Measurements from ENCODE around the gene TENM4. TPM values are rescaled to one million over a fixed set of nuclear protein-coding genes. Genes with fewer than 3 reads are reported as not detected.
"Not testable (repeated sequence)": the region's sequence is repeated elsewhere in the genome, so short reads cannot be mapped to it uniquely, and the experiment has no call there.

TENM4 gene
- total RNA-seq, 4 donors from 2014 or later, result 1.1 to 2.7 (median 2.0) TPM

DNA sequence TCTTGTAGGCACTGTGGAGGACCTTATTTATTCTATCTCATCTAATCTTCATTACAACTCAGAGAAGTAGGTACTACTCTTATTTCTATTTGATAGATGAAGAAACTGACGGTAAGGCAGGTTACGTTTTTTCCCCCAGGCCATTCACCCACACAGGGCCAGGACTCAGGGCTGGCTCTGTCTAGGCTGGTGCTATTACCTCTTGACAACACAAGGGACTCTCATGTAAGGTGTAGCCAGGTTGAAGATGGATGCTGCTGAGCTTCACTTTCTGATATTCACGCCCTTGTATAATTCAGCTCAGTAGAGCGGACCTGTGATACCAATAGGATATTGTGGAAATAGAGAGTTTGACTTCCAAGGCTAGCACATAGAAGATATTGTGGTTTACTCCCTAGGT lies 453.1 kb downstream of the TENM4 start:
- no peak for TF ChIP-seq POLR2A (IDR thresholded peaks at IDR 0.05)
- TF ChIP-seq, protein P1, sequence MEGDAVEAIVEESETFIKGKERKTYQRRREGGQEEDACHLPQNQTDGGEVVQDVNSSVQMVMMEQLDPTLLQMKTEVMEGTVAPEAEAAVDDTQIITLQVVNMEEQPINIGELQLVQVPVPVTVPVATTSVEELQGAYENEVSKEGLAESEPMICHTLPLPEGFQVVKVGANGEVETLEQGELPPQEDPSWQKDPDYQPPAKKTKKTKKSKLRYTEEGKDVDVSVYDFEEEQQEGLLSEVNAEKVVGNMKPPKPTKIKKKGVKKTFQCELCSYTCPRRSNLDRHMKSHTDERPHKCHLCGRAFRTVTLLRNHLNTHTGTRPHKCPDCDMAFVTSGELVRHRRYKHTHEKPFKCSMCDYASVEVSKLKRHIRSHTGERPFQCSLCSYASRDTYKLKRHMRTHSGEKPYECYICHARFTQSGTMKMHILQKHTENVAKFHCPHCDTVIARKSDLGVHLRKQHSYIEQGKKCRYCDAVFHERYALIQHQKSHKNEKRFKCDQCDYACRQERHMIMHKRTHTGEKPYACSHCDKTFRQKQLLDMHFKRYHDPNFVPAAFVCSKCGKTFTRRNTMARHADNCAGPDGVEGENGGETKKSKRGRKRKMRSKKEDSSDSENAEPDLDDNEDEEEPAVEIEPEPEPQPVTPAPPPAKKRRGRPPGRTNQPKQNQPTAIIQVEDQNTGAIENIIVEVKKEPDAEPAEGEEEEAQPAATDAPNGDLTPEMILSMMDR (IDR thresholded peaks at IDR 0.05), result no peak
- H3K27me3 ChIP-seq, result no peaks in the 10 kb centered on the region

DNA sequence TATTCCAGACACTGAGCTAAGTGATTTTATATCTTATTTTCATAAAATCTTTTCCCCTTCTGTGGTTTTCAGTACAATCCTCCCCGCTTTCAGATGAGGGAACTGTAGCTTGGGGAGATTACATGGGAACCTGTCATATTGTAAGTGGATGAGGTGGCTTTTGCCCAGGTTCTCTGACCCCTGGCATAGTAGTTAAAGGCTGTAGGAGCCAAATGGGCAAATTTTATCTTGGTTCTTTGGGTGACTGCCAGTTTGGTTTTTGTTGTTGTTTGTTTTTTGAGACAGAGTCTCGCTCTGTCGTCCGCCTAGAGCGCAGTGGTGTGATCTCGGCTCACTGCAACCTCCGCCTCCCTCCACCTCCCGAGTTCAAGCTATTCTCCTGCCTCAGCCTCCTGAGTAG lies 454.5 kb downstream of the TENM4 start:
- H3K27me3 ChIP-seq, result no peaks in the 10 kb centered on the region
- H3K36me3 ChIP-seq, result no peaks in the 10 kb centered on the region
- no peak for TF ChIP-seq POLR2A (IDR thresholded peaks at IDR 0.05)
- TF ChIP-seq, protein P1 (IDR thresholded peaks at IDR 0.05), result no peak
- no peak overlapping the region for H3K4me3 ChIP-seq
- H3K9me3 ChIP-seq, result no peaks in the 10 kb centered on the region
- H3K4me1 ChIP-seq, result no peaks in the 10 kb centered on the region
- no peak for DNase-seq
- no peak overlapping the region for H3K27ac ChIP-seq

More for the DNA sequence above, 453.1 kb downstream of the TENM4 start:
- no peak overlapping the region for H3K27ac ChIP-seq
- no peaks in the 10 kb centered on the region for H3K4me1 ChIP-seq
- H3K36me3 ChIP-seq, result no peaks in the 10 kb centered on the region
- DNase-seq, result no peak
- no peaks in the 10 kb centered on the region for H3K9me3 ChIP-seq
- no peak overlapping the region for H3K4me3 ChIP-seq

DNA sequence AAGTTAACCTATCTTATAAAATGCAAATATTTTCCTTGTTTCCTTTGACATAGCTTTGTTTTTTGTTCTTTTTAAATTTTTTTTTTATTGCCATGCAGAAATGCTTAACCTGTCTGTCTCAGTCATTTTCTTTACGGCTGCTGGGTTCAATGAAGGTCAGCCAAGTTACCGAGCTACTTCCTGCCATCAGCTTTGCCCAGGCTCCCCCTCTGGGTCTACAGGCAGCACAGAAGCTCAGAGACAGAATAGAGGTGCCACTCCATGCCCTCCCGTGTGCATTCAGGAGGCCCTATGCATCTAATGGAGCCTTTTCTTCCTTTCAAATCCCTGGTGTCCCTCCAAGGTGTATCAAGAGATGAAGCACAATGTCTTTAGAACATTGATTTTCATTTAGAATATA lies 455.2 kb downstream of the TENM4 start:
- DNase-seq, result no peak
- TF ChIP-seq POLR2A (IDR thresholded peaks at IDR 0.05), result no peak
- TF ChIP-seq, protein P1 (IDR thresholded peaks at IDR 0.05), result no peak
- Histone ChIP-seq H3K27me3 (no peaks in the 10 kb centered on the region), H3K4me1 (no peaks in the 10 kb centered on the region), H3K4me3 (no peak overlapping the region), H3K9me3 (no peaks in the 10 kb centered on the region), H3K36me3 (no peaks in the 10 kb centered on the region), H3K27ac (no peak overlapping the region)

DNA sequence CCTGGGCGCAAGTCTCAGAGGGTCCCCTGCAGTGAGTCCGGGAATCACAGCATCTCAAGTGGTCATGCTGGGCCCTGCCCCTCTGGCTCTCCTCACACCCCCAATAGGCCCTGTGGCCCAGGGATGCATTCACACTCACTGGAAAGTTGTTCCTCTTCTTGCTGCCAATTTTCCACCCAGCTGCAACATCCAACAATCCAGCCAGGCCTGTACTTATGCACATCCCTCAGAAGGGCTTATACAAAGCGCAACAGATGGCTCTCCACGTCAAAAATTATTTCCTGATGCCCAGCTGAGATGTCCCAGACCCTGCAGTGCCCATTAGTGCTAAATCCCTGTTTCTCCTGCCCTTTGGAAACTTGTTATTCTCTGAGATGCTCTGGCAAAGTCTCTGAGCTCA lies 458.4 kb downstream of the TENM4 start:
- Histone ChIP-seq H3K4me1 (no peaks in the 10 kb centered on the region), H3K27me3 (no peaks in the 10 kb centered on the region), H3K4me3 (no peak overlapping the region), H3K9me3 (no peaks in the 10 kb centered on the region), H3K36me3 (no peaks in the 10 kb centered on the region), H3K27ac (no peak overlapping the region)
- no peak for TF ChIP-seq POLR2A (IDR thresholded peaks at IDR 0.05)
- TF ChIP-seq, protein P1 (IDR thresholded peaks at IDR 0.05), result no peak
- DNase-seq, result no peak

DNA sequence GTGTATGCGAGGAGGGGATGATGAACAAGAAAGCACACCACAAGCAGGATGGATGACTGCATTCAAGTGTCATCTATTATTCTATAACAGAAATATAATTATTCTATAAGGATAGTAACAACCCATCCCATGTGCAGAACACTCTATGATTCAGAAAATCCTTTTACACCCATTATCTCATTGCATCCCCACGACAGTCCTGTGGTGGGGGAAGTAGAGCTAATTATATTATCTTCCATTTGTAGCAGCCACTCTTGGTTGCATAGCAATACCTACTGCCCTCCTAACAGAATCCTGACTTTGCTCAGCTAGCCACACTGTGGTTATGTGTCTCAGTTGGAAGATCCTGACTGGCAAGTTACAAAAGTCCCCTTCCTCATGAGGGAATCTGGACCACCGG lies 459.7 kb downstream of the TENM4 start:
- H3K27me3 ChIP-seq, result no peaks in the 10 kb centered on the region
- H3K27ac ChIP-seq, result no peak overlapping the region
- TF ChIP-seq, protein P1 (IDR thresholded peaks at IDR 0.05), result no peak
- no peak for TF ChIP-seq POLR2A (IDR thresholded peaks at IDR 0.05)

DNA sequence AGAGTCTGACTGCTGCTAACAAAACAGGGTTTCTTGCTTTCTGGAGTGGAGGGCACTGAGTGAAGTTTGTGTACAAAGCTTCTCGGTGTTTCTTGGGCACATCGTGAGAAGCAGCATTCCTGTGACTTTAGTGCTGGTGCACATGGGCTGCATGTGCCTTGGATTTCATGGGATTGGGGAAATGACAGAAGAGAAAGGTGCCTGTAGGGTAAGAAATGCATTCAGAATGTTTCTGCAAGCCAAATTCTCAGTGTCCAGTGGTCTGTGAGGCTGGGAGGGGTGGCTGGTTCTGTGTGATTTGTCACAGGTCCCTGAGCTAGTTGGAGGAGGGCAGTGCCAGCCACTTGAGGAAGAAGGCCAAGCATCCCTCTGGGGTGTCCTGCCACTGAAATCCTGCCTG lies 462.0 kb downstream of the TENM4 start:
- DNase-seq, result no peak
- Histone ChIP-seq H3K36me3 (no peaks in the 10 kb centered on the region), H3K27ac (no peak overlapping the region), H3K9me3 (no peaks in the 10 kb centered on the region), H3K4me1 (no peaks in the 10 kb centered on the region), H3K4me3 (no peak overlapping the region), H3K27me3 (no peaks in the 10 kb centered on the region)
- no peak for TF ChIP-seq POLR2A (IDR thresholded peaks at IDR 0.05)
- TF ChIP-seq, protein P1 (IDR thresholded peaks at IDR 0.05), result no peak

More for the DNA sequence above, 459.7 kb downstream of the TENM4 start:
- no peaks in the 10 kb centered on the region for H3K9me3 ChIP-seq
- H3K4me1 ChIP-seq, result no peaks in the 10 kb centered on the region
- no peak overlapping the region for H3K4me3 ChIP-seq
- no peaks in the 10 kb centered on the region for H3K36me3 ChIP-seq
- DNase-seq, result no peak

DNA sequence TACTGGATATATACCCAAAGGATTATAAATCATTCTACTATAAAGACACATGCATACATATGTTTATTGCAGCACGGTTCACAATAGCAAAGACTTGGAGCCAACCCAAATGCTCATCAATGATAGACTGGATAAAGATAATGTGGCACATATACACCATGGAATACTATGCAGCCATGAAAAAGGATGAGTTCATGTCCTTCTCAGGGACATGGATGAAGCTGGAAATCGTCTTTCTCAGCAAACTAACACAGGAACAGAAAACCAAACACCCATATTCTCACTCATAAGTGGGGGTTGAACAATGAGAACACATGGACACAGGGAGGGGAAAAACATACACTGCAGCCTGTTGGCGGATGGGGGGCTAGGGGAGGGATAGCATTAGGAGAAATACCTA lies 463.0 kb downstream of the TENM4 start:
- not testable (repeated sequence) for H3K27me3 ChIP-seq, DNase-seq, H3K27ac ChIP-seq, H3K4me1 ChIP-seq, H3K36me3 ChIP-seq, H3K4me3 ChIP-seq, H3K9me3 ChIP-seq

Measured in Peyer's patch (tissue), 4 donors.